Hepatocyte (in vitro differentiated cells): ENCODE data around the gene FBXL20.

Experiments used
- EZH2 ChIP-seq: fragments of 200-600 bp; sonication (generic); IDR thresholded peaks from 2 replicates; pipeline ENCODE4 v1.6.1; 2016; ENCODE audit warnings: antibody characterized with exemption, mild to moderate bottlenecking, borderline replicate concordance
- EZH2phosphoT487 ChIP-seq: fragments of 200-600 bp; sonication (generic); IDR thresholded peaks from one replicate; pipeline ENCODE4 v1.6.1; 2018; ENCODE audit warnings: antibody characterized with exemption, mild to moderate bottlenecking, low read depth, moderate library complexity; ENCODE audit not compliant: unreplicated experiment, severe bottlenecking
- TF ChIP-seq, protein P1 (sequence below): fragments of 200-600 bp; sonication (generic); IDR thresholded peaks from 2 replicates; pipeline ENCODE4 v1.5.1; 2016; ENCODE audit warnings: antibody characterized with exemption, mild to moderate bottlenecking; ENCODE audit not compliant: poor library complexity

DNA sequence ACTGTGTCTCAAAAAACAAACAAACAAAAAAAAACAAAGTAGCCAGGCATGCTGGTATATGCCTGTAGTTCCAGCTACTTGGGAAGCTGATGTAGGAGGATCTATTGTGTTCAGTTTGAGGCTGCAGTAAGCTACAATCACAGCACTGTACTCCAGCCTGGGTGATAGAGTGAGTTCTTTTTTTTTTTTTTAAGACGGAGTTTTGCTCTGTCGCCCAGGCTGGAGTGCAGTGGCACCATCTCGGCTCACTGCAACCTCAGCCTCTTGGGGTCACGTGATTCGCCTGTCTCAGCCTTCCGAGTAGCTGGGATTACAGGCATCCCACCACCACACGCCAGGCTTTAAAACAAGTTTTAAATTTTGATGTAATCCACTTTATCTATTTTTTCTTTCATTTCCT, 95.4 kb downstream of the FBXL20 start:
- TF ChIP-seq EZH2 (no peak), EZH2phosphoT487 (no peak)
- TF ChIP-seq, protein P1, sequence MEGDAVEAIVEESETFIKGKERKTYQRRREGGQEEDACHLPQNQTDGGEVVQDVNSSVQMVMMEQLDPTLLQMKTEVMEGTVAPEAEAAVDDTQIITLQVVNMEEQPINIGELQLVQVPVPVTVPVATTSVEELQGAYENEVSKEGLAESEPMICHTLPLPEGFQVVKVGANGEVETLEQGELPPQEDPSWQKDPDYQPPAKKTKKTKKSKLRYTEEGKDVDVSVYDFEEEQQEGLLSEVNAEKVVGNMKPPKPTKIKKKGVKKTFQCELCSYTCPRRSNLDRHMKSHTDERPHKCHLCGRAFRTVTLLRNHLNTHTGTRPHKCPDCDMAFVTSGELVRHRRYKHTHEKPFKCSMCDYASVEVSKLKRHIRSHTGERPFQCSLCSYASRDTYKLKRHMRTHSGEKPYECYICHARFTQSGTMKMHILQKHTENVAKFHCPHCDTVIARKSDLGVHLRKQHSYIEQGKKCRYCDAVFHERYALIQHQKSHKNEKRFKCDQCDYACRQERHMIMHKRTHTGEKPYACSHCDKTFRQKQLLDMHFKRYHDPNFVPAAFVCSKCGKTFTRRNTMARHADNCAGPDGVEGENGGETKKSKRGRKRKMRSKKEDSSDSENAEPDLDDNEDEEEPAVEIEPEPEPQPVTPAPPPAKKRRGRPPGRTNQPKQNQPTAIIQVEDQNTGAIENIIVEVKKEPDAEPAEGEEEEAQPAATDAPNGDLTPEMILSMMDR, result no peak
